ENCODE results near the gene ATP2A3.

The ATP2A3 gene

DNA sequence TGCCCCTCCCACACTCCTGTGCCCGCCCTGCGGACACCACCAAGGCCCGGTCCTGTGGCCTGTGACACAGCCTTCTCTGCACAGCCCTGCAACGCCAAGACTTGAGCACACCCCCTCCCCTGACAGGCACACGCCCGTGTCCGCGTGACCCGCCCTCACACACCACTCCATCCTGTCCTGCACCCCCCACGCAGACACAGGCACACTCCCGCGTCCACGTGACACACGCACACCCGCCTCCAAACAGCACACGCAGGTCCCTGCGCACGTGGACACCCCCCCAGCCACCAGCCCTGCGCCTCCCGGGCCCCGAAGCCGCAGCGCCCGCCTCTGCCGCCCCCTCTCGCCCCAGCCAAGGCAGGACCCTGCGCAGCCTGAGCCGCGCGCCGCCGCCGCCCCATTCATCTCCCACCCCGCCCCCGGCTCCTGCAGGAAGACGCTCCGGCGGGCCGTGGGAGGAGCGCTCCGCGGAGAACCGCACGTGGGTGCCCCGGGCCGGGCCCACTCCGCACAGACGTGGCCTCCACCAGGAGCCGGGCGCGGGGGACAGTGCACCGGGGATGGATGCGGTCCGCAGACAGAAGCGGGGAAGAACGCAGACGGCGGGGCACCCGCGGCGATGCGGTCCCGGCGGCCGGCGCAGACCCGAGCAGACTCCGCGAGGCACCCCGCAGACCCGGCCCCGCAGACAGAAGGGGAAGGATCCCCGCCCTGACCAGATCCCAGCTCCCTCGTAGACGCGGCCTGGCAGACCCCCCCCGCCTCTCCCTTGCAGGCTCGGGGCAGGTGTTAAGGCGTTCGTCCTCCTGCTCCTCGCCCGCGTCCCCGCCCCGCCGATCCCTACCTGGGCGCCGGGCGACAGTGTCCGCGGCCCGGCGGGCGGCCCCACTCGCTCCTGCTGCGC is 71.9 kb downstream of the ATP2A3 start:
- DNase-seq (ENCODE audit: low read depth, low spot score), result no peak

DNA sequence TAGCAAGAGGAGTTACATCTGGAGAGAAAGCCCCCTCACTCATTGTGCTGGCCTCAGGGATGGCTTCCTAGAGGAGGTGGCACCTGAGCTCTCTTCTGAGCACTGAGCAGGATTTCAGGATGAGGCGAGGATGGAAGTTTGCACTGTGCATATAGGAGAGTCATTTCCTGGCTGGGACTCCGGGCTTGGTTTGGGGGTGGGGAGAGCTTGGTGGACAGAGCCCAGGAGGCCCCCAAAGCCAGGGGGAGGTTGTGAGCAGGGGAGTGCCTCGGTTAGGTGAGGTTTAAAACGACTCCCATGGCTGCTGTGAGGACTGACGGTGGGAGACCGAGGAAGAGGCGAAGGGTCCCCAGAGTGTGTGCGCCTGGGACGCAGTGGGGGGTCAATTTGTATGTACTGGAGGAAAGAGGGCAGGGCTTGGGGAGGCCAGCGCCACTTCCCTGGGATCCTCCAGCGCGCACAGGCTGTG is 72.6 kb downstream of the ATP2A3 start:
- DNase-seq (ENCODE audit: low read depth, low spot score), result no peak

DNA sequence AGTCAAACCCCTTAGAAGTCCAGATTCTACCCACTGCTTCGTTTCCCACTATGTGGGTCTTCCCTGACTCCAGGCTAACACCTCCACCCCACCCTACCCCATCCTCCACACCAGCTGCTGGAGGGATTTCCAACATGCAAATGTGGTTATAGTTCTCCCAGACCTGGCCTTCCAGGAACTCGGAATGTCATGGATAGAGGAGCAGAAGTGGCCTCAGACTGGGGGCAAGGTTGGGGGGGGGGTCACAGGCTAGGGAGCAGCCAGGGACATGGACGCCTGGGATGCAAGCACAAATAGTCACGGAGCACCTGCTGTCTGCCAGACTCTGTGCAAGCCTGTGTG is 73.4 kb downstream of the ATP2A3 start:
- DNase-seq (ENCODE audit: low read depth, low spot score), result no peak

DNA sequence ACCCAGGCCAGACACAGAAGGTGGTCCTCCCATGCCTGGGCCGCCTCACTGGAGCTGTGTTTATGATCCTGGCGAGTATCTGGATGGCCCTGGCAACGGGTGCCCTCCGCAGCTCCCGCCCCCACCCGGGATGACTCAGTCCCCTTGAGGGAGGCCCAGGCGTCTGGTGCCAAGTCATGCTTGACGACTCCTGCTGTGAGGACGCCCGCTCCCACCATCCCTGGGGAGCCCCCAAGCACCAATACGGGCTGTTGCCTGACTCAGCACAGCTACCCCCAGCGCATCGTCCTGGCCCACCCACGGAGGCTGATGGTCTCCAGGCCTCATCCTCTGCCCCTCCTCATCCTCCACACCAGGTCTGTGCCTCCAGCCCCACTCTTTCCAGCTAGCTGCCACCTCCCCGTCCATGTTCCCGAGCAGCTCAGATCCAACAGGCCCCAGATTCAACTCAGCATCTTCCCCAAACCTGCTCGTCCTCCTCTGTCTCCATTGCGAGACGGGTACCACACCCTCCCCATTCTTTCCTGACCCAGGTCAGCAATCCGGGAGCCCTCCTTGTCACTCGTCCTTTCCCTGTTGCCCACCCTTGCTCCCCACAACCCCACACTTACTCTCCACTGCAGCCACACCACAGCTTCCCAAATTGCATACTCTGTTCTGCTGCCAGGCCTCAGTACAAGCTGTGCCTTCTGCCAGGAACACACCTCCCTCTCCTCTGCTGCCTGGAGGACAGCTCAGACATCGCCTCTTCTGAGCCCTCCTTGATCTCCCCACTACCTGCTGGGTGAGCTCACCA is 74.0 kb downstream of the ATP2A3 start:
- DNase-seq (ENCODE audit: low read depth, low spot score), result no peak

DNA sequence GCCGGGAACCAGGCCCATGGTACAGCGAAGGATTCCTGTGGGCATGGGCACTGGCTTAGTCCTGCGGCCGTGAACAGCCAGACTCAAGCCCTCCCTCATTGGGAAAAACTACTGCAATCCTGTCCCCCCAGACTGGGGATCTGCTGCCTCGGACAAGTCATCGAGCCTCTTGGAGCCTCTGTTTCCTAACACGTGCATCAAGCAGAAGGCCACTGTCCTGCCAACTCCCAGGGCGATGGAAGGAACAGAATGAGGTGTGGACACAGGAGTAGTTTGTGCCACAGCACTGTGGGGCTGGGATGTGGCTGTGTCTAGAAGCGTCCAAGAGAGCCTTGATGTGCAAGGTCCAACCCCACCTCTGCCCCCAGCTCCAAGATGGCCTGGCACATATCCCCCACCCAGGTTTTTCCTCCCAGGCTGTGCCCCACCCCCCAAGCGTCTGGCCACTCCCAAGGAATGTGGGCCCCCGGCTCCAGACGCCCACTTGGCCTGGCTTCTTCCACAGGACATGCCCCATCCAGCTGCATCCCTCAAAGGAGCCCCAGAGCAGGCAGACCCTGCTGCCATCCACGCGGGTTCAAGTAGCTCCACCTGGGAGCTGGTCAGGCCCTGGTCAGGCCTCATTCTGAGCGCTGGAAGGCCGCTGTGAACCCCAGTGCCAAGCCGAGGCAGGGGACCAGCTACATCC is 74.8 kb downstream of the ATP2A3 start:
- DNase-seq (ENCODE audit: low read depth, low spot score), result no peak

DNA sequence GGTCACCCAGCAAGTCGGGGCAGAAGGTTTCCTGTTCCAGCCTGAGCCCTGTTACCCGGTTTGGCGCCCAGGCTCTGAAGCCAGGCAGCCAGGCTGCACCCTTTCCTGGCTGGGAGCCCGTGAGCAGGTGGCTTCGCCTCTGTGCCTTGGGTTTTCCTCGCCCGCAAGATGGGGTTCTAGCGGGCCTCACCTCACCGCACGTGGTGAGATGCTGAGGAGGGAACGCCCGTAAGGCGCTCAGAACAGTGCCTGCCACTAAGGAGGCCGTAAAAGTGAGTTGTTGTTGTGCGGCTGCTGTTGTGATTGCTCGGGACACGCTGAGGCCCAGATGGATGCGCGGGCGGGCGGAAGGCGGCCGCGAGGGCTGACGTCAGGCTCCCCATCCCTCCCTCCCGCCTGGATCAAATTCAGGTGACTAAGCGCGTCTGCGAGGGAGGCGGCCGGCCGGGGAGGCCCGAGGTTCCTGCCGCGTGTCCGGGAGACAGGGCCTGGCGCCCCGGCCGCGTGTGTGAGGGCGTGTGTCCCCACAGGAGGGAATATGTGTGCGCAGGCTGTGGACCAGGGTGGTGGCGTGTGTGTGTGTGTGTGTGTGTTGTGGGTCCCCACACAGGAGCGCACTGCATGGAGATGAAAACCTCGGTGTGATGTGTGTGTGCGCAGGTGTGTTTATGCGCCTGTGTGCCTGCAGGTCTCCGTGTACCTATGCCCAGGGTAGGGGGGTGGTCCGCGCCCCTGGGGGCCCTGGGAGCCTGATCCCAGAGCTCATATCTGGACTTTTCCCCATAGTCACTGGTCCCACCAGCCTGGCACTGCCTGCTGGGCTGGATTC is 75.7 kb downstream of the ATP2A3 start:
- no peak for DNase-seq (ENCODE audit: low read depth, low spot score)

DNA sequence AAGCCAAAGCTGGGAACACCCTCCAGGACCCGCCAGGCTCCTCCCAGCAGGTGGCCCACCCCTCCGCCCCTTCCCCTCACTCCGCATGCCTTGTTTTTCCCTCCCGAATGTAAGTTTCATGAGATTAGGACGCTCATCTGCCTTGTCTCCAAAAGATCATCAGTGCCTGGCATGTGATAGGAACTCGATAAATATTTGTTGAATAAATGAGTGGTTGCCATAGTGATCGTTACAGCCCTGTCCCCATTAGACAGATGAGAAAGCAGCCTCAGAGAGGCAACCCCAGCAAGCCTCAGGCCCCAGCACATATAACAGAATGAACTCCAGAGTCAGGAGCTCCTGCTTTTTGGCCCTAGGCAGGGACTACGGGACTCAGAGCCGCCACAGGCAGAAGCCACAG is 76.4 kb downstream of the ATP2A3 start:
- DNase-seq (ENCODE audit: low read depth, low spot score), result no peak

DNA sequence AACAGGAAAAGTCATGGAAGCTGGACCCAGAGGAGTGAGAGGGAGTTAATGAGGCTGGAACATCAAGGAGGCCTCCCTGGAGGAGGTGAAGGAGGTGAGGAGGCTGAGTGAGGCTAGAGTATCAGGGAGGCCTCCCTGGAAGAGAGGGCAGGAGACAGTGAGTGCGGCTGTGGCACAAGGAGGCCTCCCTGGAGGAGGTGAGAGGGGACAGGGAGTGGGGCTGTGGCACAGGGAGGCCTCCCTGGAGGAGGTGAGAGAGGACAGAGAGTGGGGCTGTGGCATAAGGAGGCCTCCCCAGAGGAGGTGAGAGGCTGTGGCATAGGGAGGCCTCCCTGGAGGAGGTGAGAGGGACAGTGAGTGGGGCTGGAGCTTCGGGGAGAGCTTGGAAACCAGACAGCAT is 76.8 kb downstream of the ATP2A3 start:
- DNase-seq (ENCODE audit: low read depth, low spot score), result no peak

DNA sequence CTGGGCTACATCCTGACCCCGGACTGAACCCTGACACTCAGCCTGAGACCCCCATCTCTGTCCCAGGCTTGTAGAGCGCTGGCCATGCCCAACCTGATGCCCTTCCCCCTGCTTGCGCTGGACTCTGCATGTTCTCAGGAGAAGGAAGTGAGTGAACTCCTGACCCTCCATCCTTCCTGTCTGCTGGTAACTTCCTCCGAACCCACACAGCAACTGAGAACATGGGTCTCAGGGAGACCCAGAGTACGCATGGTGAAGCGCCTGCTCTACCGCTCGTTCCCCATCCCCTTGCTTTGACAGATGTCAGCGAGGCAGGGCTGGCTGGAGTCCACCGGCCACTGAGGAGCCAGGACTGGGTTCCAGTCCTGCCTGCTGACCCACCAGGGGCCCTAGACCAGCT is 77.5 kb downstream of the ATP2A3 start:
- DNase-seq (ENCODE audit: low read depth, low spot score), result no peak

DNA sequence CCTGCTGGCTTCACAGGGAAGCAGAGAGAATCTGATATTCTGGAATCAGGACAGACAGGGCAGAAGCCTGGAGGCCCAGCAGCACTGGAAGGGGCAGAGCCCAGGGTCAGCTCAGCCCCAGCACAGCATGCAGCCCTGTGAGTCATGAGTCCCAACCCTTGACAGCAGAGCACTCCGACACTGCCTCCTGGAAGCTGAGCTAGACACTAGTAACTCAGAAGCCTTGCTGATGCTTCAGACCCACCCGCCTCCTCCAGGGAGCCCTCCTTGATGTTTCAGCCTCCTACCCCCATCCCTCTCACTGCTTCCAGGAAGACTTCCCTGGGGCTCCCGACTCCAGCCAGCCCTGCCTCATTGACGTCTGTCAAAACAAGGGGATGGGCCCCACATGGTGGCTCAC is 78.3 kb downstream of the ATP2A3 start:
- no peak for DNase-seq (ENCODE audit: low read depth, low spot score)

DNA sequence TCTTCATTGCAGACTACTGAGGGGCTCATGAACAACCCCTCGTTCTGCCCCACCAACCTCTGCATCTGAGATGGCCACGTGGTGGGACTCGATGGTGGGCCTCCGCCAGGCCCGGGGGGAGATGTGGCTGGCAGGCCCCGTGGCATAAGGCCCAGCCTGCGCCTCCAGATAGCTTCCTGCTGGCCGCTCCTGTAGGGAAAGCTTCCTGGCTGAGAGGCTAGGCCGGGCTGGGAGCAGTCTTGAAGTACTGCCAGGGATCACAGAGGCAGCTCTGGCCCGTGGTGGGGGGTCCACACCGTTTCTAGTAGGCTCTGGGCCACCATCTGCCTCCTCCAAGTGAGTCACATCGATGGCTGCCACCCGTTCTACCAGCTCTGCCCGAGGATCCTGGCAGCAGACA is 79.0 kb downstream of the ATP2A3 start:
- DNase-seq (ENCODE audit: low read depth, low spot score), result no peak

DNA sequence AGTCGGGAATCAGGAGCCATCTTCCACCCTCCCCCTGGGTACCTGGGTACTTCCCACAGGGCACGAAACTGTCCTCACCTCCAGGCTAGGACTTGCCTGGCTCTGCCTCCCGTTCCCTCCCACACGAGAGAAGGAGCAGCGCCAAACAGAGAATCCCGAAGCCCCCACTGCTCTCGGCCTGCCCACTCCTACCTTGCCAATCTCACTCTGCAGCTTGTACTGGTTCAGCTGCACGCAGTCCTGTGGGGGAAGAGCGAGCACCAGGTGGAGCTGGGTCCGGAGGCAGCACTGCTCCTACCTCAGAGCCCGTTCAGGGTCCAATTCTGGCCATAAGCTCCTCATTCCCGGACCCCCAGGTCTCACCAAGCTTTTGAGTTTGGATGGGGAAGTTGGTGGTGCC is 80.0 kb downstream of the ATP2A3 start:
- DNase-seq (ENCODE audit: low read depth, low spot score), result no peak

DNA sequence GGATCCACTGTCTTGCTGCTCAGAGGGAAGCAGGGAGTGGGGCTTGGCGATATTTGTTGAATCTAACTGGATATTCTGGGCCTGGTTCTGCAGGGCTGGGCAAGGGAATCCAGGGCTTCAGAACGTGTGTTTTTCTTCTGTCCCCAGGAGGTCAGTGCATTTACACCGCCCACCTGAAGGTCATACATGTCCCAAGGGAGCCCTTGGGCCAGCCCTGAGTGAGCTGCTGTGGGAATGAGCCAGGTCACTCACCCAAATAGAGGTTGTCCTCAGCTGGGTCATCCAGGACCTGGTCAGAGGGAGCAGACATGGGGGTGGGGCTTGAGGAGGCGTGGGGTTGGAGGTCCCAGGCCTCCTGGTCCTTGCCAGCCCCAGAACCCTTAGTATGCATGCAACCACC is 82.0 kb downstream of the ATP2A3 start:
- DNase-seq (ENCODE audit: low read depth, low spot score), result no peak

DNA sequence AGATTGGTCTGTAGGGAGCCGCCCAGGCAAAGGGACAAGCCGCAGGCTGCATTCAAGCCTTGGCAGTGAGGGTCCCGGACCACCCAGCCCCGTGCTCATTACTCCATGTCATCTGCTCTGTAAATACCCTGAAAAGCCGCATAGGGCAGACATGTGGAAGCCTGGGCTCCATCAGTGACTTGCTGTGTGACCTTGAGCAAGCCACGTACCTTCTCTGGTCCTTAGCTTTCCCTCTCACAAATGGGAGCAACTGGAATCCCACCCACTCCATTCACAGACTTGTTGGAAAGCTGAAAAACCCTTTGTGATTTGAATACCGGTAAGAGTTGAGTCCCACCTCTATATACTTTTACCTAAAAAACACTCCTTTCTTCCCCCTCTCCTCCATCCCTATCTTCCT is 83.3 kb downstream of the ATP2A3 start:
- no peak for DNase-seq (ENCODE audit: low read depth, low spot score)

DNA sequence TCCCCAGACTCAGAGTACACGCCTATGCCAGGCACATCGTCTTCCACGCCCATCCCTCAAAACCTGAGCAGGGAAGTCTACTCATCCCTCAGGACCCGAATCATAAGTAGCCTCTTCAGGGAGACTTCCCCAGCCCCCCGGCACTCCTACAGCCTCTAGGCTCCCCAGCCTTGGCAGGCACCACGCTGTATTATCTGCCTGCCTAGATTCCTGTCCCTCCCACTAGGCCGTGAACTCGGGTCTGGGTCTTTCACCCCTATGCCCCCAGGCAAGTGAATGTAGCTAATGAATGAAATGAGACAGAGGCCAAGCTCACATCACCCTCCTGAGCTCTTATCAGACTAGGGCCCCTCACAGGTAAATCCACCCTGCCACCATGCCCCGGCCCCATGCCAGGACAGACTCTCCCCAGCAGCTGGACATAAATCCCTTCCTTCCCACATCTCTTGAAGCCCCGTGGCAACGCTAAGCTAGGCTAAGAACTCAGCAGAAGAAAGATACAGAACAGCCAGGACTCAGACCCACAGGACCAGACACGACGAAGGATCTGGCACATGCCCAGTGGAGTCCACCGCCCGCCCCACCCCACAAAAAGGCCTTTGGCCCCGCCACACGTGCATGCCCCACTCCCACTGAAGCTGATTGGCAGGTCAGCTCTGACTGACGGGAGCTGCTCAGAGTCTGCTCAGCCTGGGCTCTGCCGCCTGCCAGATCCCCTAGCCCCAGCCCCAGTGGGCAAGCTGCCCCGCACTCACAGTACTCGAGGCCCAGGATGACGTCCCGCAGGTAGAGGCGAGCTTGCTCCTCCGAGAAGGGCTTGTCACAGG is 84.4 kb downstream of the ATP2A3 start:
- no peak for DNase-seq (ENCODE audit: low read depth, low spot score)

DNA sequence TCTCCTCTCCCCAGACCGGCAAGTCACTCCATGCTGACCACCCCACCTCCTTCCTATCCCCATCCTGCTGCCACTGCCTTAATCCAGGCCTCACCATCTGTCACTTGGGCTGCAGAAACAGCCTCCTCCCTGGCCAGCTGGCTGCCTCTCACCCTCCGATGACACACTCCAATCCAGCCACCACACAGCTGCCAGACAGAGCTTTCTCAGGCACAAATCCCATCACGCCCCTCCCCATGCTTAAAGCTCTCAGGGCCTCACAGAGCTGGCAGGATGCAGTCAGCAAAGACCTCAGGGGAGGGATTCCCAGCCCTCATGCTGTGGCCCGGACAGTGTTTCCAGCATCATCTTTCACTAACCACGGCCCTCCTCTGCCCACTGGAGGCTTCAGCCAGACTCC is 85.1 kb downstream of the ATP2A3 start:
- no peak for DNase-seq (ENCODE audit: low read depth, low spot score)

DNA sequence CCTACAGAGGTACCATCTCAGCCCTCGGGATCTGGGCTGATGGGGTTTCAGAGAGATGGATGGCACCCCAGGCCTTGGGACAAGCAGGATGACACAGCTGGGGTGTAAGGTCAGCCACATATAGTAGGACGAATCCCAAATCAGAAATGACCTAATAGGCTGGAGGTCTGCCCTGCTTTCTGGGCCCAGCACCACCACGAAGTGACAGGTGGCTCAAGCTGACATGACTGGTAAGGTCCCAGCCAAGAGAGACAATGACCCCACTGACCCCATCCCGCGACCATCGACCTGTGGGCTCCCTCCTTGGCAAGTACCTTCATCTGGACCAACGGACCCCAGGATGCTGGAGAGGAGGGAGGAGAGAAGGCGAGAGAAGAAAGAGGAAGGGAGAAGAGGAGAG is 87.0 kb downstream of the ATP2A3 start:
- DNase-seq (ENCODE audit: low read depth, low spot score), result no peak

DNA sequence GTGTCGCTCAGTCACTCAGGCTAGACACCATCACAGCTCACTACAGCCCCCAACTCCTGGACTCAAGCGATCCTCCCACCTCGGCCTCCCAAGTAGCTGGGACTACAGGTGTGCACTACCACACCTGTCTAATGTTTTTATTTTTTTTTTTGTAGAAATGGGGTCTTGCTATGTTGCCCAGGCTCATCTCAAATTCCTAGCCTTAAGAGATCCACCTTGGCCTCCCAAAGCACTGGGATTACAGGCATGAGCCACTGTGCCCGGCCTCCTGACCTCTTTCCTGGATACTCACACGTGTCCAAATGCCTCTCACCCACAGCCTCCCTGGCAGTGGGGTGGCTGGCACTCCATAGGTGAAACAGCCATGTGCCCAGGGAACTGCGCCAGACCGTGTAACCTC is 88.9 kb downstream of the ATP2A3 start:
- no peak for DNase-seq (ENCODE audit: low read depth, low spot score)
